GM10248 (cell line): Measurements from ENCODE around the gene AGXT2.

ENCODE experiments used
- CTCF ChIA-PET: fragments of 300-600 bp; sonication (Branson Sonifier 250); formaldehyde crosslinking; extraction: SDS; loops from one replicate; lab custom pipeline; 2021; ENCODE audit warnings: antibody characterized with exemption; lab: Yijun Ruan, JAX
- POLR2A ChIA-PET: fragments of 350-650 bp; sonication (Branson Sonifier 250); formaldehyde crosslinking; extraction: SDS; loops from one replicate; lab custom pipeline; 2020; ENCODE audit warnings: antibody characterized with exemption; lab: Yijun Ruan, JAX
- DNase-seq: peaks from one replicate; pipeline ENCODE4 v3.0.0; 2012; ENCODE audit errors: extremely low spot score
- TF ChIP-seq, protein P1 (sequence below): IDR thresholded peaks from 2 replicates; pipeline ENCODE4 v1.5.1; 2012; ENCODE audit warnings: mild to moderate bottlenecking, low read depth; ENCODE audit errors: extremely low read depth, missing control alignments, control extremely low read depth

AGXT2 gene

DNA sequence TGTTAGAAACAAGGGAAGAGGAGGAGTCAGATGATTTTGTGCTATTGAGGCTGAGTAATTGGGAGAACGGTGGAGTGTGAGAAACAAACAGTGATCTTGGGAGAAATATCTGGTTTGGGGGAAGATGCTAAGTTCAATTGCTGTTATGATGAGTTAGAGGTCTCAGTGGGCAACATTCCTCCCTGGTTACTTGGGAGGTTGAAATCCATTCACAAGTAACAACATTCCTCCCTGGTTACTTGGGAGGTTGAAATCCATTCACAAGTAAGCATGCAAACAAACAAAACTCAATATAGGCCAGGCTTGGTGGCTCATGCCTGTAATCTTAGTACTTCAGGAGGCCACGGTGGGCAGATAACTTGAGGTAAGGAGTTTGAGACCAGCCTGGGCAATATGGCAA, 38.7 kb downstream of the AGXT2 start:
- CTCF ChIA-PET: interaction anchor here (2.2 kb wide), 1 partner anchor 13 kb away, joined by 4 read pairs; no protein-coding TSS in a partner anchor
- TF ChIP-seq, protein P1, sequence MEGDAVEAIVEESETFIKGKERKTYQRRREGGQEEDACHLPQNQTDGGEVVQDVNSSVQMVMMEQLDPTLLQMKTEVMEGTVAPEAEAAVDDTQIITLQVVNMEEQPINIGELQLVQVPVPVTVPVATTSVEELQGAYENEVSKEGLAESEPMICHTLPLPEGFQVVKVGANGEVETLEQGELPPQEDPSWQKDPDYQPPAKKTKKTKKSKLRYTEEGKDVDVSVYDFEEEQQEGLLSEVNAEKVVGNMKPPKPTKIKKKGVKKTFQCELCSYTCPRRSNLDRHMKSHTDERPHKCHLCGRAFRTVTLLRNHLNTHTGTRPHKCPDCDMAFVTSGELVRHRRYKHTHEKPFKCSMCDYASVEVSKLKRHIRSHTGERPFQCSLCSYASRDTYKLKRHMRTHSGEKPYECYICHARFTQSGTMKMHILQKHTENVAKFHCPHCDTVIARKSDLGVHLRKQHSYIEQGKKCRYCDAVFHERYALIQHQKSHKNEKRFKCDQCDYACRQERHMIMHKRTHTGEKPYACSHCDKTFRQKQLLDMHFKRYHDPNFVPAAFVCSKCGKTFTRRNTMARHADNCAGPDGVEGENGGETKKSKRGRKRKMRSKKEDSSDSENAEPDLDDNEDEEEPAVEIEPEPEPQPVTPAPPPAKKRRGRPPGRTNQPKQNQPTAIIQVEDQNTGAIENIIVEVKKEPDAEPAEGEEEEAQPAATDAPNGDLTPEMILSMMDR: no peak
- POLR2A ChIA-PET: no interaction called here
- no peak for DNase-seq

DNA sequence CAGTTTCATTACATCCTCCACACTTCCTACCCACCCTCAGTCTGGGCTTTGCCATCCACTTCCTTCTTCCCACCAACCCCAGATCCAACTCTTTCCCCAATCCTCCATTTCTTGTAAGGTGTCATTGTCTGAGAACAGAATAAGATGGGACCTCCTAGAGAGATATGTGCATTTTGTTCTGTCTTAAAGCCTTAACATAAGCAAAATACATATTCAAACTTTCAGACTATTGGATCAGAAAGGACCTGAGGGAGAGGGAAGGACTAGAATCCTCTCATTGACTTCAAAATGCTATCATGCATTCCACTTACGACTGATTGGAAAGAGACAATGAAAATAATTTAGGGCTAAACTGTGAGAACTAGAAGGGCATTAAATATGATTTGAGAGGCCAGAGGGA, 43.0 kb downstream of the AGXT2 start:
- CTCF ChIA-PET: interaction anchor here (1.7 to 4.4 kb wide), 4 partner anchors 12 to 539 kb away, joined by 4 to 21 read pairs (median 12); no protein-coding TSS in a partner anchor
- TF ChIP-seq, protein P1: no peak
- POLR2A ChIA-PET: no interaction called here
- DNase-seq: no peak

DNA sequence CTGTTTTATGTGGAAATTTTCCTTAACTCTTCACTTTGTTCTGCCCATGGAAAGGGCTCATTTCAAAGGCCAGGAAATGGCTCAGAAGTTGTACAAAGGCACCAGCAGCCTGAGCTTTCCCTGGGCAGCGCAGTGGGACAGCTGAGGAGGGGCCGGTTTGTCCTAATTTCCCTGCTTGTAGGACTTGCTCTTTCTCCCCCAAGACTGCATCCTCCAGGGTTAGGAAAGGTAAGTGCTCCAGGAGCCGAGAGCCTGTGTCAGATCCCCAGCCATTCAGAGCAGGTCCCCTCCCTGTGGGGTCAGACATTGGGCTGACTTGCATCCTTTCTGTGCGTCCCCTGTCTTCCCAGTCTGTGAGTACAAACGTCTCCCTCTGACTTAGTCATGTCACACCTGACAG, 43.5 kb downstream of the AGXT2 start:
- no peak for DNase-seq
- TF ChIP-seq, protein P1: no peak
- ChIA-PET POLR2A (interaction anchor here (1.4 kb wide), 1 partner anchor 74 kb away, joined by 3 read pairs; the partner anchor contains the start of gene DNAJC21), CTCF (interaction anchor here (0.8 to 4.9 kb wide), 32 partner anchors 8 to 544 kb away, joined by 3 to 28 read pairs (median 6); partner anchors contain the start of genes BRIX1, DNAJC21 and RAD1)

DNA sequence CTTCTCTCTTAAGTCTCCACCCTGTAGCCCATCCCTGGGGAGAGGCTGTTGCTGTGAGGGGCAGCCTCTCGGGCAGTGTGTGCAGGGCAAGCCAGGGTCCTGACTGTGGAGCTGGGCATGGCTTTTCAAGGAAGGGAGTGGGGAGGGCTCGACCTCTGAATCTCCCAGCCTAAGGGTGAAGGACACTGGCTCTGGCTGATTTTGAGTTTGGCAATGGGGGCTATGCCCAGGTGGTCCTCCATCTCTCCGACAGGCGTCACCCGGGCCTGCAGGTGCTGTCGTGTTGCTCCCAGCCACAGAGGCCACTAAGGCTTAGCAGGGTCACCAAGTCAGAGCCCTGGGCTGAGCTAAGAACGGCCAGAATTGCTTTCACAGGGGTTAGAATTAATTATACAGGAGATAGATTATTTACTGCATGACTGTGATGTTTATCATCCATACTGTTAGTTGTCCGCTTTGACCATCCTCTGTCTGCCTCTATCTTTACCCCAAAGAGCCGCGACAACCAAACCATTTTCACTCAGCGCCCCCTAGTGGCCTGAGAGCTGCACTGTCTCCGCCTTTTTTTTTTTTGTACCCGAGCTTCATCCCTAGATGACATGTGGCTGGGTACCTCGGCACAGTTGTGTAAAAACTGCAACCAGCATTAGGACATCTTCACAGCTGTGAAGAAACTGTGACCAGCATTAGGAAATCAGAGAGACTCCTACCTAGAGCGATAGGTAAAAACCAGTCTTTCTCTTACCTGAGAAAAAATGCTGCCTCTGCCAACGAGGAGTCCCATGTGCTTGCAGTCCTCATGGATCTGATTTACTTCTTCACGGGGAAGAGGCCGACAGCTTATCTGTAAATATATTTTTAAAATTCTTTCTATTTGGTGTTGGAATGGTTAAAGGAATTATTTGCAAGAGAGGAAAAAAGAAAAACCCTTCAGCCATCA, 44.5 kb downstream of the AGXT2 start:
- TF ChIP-seq, protein P1: peak; percentile 72
- CTCF ChIA-PET: interaction anchor here (0.7 to 4.9 kb wide), 50 partner anchors 9 to 1033 kb away, joined by 3 to 28 read pairs (median 4); partner anchors contain the start of genes BRIX1, DNAJC21 and RAD1
- DNase-seq: peak; percentile 79
- POLR2A ChIA-PET: interaction anchor here (1.4 kb wide), 1 partner anchor 73 kb away, joined by 3 read pairs; the partner anchor contains the start of gene DNAJC21

DNA sequence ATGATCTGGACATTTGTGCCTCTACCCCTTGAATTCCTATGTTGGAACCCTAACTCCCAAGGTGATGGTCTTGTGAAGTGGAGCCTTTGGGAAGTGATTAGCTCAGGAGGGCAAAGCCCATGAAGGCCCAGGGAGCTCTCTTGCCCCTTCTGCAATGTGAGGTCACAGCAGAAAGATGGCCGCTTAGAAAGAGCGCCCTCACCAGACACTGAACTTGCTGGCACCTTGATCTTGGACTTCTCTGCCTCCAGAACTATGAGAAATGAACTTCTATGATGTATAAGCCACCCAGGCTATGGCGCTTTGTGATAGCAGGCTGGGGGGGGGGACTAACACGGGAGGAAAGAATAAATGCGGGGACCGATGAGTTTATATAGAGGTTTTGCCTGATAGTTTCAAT, 45.3 kb downstream of the AGXT2 start:
- POLR2A ChIA-PET: no interaction called here
- CTCF ChIA-PET: interaction anchor here (0.8 to 4.9 kb wide), 16 partner anchors 10 to 527 kb away, joined by 3 to 28 read pairs (median 9); partner anchors contain the start of genes BRIX1, DNAJC21 and RAD1

DNA sequence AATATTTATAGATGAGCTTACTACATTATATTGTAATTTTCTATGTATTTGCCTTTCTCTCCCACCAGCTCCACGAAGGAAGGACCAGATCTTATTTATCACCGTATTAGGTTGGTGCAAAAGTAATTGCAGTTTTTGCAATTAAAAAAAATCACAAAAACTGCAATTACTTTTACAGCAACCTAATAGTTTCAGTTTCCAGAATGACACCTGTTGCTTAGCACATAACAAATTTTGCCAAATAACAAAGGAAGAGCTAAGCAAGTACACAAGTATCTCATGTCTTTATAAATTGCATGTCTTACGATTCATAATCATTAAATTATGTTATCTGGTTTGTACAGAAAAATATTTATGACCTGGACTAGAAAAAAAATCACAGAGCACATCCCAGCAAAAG, 45.9 kb downstream of the AGXT2 start:
- DNase-seq: no peak
- CTCF ChIA-PET: interaction anchor here (0.8 to 4.9 kb wide), 11 partner anchors 9 to 925 kb away, joined by 3 to 28 read pairs (median 9); partner anchors contain the start of genes BRIX1, DNAJC21 and RAD1
- TF ChIP-seq, protein P1: no peak
- POLR2A ChIA-PET: no interaction called here

More for the DNA sequence above, 45.3 kb downstream of the AGXT2 start:
- TF ChIP-seq, protein P1: no peak
- no peak for DNase-seq
